Loucy (cell line): ENCODE data around the gene SUSD3.

Experiments used
- H2AFZ ChIP-seq: fragments of 200-600 bp; sonication (generic); 2 replicates; pipeline ENCODE4 v1.6.0; 2016; ENCODE audit warnings: antibody characterized with exemption, mild to moderate bottlenecking, low read length, moderate library complexity
- H3F3A ChIP-seq: fragments of 200-600 bp; 2 replicates; pipeline ENCODE4 v1.6.0; 2016; ENCODE audit warnings: antibody characterized with exemption, low read depth, mild to moderate bottlenecking
- H3K27me3 ChIP-seq: fragments of 200-600 bp; sonication (generic); 2 replicates; pipeline ENCODE4 v1.6.1; 2014; ENCODE audit warnings: low read length, mild to moderate bottlenecking; ENCODE audit not compliant: insufficient read depth, poor library complexity, severe bottlenecking
- H3K36me3 ChIP-seq: fragments of 200-600 bp; sonication (generic); 2 replicates; pipeline ENCODE4 v1.6.1; 2016; ENCODE audit warnings: low read length; ENCODE audit not compliant: insufficient read depth
- H3K4me1 ChIP-seq: fragments of 200-600 bp; sonication (generic); 2 replicates; pipeline ENCODE4 v1.5.1; 2014; ENCODE audit warnings: low read length, mild to moderate bottlenecking; ENCODE audit not compliant: insufficient read depth, poor library complexity, severe bottlenecking
- H3K4me2 ChIP-seq: fragments of 200-600 bp; sonication (generic); 2 replicates; pipeline ENCODE4 v1.6.0; 2014; ENCODE audit warnings: antibody characterized with exemption, low read length, low read depth, mild to moderate bottlenecking; ENCODE audit not compliant: poor library complexity, severe bottlenecking
- H3K4me3 ChIP-seq: fragments of 200-600 bp; sonication (generic); 2 replicates; pipeline ENCODE4 v1.5.1; 2014; ENCODE audit warnings: low read length, mild to moderate bottlenecking, mixed read lengths; ENCODE audit not compliant: poor library complexity, severe bottlenecking
- H3K79me2 ChIP-seq: fragments of 200-600 bp; sonication (generic); 2 replicates; pipeline ENCODE4 v1.6.1; 2014; ENCODE audit warnings: low read length; ENCODE audit not compliant: insufficient read depth
- H3K9ac ChIP-seq: fragments of 200-600 bp; sonication (generic); 2 replicates; pipeline ENCODE4 v1.6.0; 2014; ENCODE audit warnings: mild to moderate bottlenecking, low read depth, low read length, moderate library complexity; ENCODE audit not compliant: poor library complexity, severe bottlenecking
- H3K9me2 ChIP-seq: fragments of 200-600 bp; sonication (generic); replicated peaks from 2 replicates; pipeline ENCODE4 v1.6.1; 2016; ENCODE audit warnings: low read depth, low read length, mixed read lengths
- H3K9me3 ChIP-seq: fragments of 200-600 bp; sonication (generic); 2 replicates; pipeline ENCODE4 v1.6.1; 2014; ENCODE audit warnings: mild to moderate bottlenecking, antibody characterized with exemption, low read length, low read depth; ENCODE audit not compliant: insufficient read depth
- H4K20me1 ChIP-seq: fragments of 200-600 bp; sonication (generic); 2 replicates; pipeline ENCODE4 v1.6.0; 2014; ENCODE audit warnings: antibody characterized with exemption, low read length, mild to moderate bottlenecking; ENCODE audit not compliant: insufficient read depth, poor library complexity, severe bottlenecking
- CTCF ChIP-seq: fragments of 200-600 bp; sonication (generic); conservative IDR thresholded peaks from 2 replicates; pipeline ENCODE4 v1.5.1; 2014; ENCODE audit warnings: mild to moderate bottlenecking, antibody characterized with exemption, low read length
- EZH2phosphoT487 ChIP-seq: fragments of 200-600 bp; IDR thresholded peaks from 2 replicates; pipeline ENCODE4 v1.6.1; 2018; ENCODE audit warnings: antibody characterized with exemption, mild to moderate bottlenecking, moderate library complexity, borderline replicate concordance

The SUSD3 gene

GRCh38 chr9:93045521-93045920 is 13.0 kb upstream of the SUSD3 start:
- Histone ChIP-seq H3K4me3 (no peak overlapping the region), H3K9ac (no peak overlapping the region), H3K27me3 (no peaks in the 10 kb centered on the region), H3K9me3 (no peaks in the 10 kb centered on the region), H3K36me3 (no peaks in the 10 kb centered on the region), H3K79me2 (no peaks in the 10 kb centered on the region), H3K4me1 (peaks cover 9% of the 10 kb centered on the region), H3F3A (no peaks in the 10 kb centered on the region), H2AFZ (no peak overlapping the region), H4K20me1 (no peaks in the 10 kb centered on the region), H3K4me2 (no peak overlapping the region), H3K9me2 (no peaks in the 10 kb centered on the region)
- no peak for TF ChIP-seq EZH2phosphoT487
- no peak for TF ChIP-seq CTCF

- TF ChIP-seq EZH2phosphoT487 (no peak), CTCF (no peak)
- Histone ChIP-seq H3K4me2 (no peak overlapping the region), H3K9me3 (no peaks in the 10 kb centered on the region), H3K9ac (no peak overlapping the region), H3K79me2 (no peaks in the 10 kb centered on the region), H2AFZ (no peak overlapping the region), H3K27me3 (no peaks in the 10 kb centered on the region), H3K4me3 (no peak overlapping the region), H3K9me2 (no peaks in the 10 kb centered on the region), H3F3A (no peaks in the 10 kb centered on the region), H3K4me1 (peaks cover 20% of the 10 kb centered on the region), H3K36me3 (no peaks in the 10 kb centered on the region), H4K20me1 (no peaks in the 10 kb centered on the region)
Observed at GRCh38 chr9:93048566-93049448, 9.7 kb upstream of the SUSD3 start.

- H3K9me2 ChIP-seq: no peaks in the 10 kb centered on the region
- no peak overlapping the region for H3K9ac ChIP-seq
- H3K9me3 ChIP-seq: no peaks in the 10 kb centered on the region
- no peaks in the 10 kb centered on the region for H3K79me2 ChIP-seq
- no peaks in the 10 kb centered on the region for H3K36me3 ChIP-seq
- no peak overlapping the region for H3K4me2 ChIP-seq
- TF ChIP-seq CTCF (no peak), EZH2phosphoT487 (no peak)
- no peaks in the 10 kb centered on the region for H3K27me3 ChIP-seq
- no peak overlapping the region for H2AFZ ChIP-seq
- H3F3A ChIP-seq: no peaks in the 10 kb centered on the region
- H3K4me1 ChIP-seq: peaks cover 26% of the 10 kb centered on the region
- no peak overlapping the region for H3K4me3 ChIP-seq
- H4K20me1 ChIP-seq: no peaks in the 10 kb centered on the region
Observed at GRCh38 chr9:93049491-93049890, 9.0 kb upstream of the SUSD3 start.
